IPS-20b (cell line): ENCODE results near the gene MYO5C.

Experiments used
- H3K27ac ChIP-seq: one replicate; pipeline ENCODE4 v1.5.1; 2013; ENCODE audit warnings: low read length
- H3K27me3 ChIP-seq: 2 replicates; pipeline ENCODE4 v1.6.1; 2013; ENCODE audit warnings: mild to moderate bottlenecking, low read length, inconsistent platforms; ENCODE audit not compliant: insufficient read depth
- H3K36me3 ChIP-seq: 2 replicates; pipeline ENCODE4 v1.6.1; 2013; ENCODE audit warnings: low read depth, mild to moderate bottlenecking, inconsistent platforms, low read length, moderate library complexity; ENCODE audit not compliant: insufficient read depth
- H3K4me1 ChIP-seq: 2 replicates; pipeline ENCODE4 v1.6.1; 2013; ENCODE audit warnings: mild to moderate bottlenecking, control low read depth, inconsistent platforms, low read length, moderate library complexity; ENCODE audit not compliant: insufficient read depth
- H3K4me3 ChIP-seq: 2 replicates; pipeline ENCODE4 v1.5.1; 2013; ENCODE audit warnings: mild to moderate bottlenecking, low read length, inconsistent platforms
- H3K9ac ChIP-seq: 2 replicates; pipeline ENCODE4 v1.6.1; 2013; ENCODE audit warnings: low read depth, mild to moderate bottlenecking, inconsistent platforms, low read length, moderate library complexity
- H3K9me3 ChIP-seq: 2 replicates; pipeline ENCODE4 v1.6.1; 2013; ENCODE audit warnings: mild to moderate bottlenecking, low read depth, low read length, inconsistent platforms; ENCODE audit not compliant: insufficient read depth

The MYO5C gene

GRCh38 chr15:52193321-52193720 is 102.3 kb downstream of the MYO5C start:
- H3K9ac ChIP-seq = no peak overlapping the region
- no peaks in the 10 kb centered on the region for H3K4me1 ChIP-seq
- no peak overlapping the region for H3K27ac ChIP-seq
- peaks cover 30% of the 10 kb centered on the region; the same call in 1 of the 2 replicates for H3K36me3 ChIP-seq
- no peak overlapping the region for H3K4me3 ChIP-seq
- no peaks in the 10 kb centered on the region for H3K9me3 ChIP-seq
- H3K27me3 ChIP-seq = no peaks in the 10 kb centered on the region

- Histone ChIP-seq H3K4me3 (no peak within 1 kb of the TSS), H3K9me3 (no peaks in the 10 kb centered on the region), H3K27ac (no peak within 1 kb of the TSS), H3K27me3 (no peaks in the 10 kb centered on the region), H3K4me1 (no peaks in the 10 kb centered on the region), H3K36me3 (peaks cover 19% of the 10 kb centered on the region; the same call in 1 of the 2 replicates), H3K9ac (no peak within 1 kb of the TSS)
These were observed 104.4 kb downstream of the MYO5C start, which contains the start of gene GNB5 for GRCh38 chr15:52191207-52191606. TSS of gene GNB5 (minus strand) at chr15:52191392. CDS start at chr15:52184676, 6,716 bp downstream.

- Histone ChIP-seq H3K27ac (no peak overlapping the region), H3K36me3 (no peaks in the 10 kb centered on the region), H3K4me3 (no peak overlapping the region), H3K27me3 (peaks cover 4% of the 10 kb centered on the region), H3K4me1 (no peaks in the 10 kb centered on the region), H3K9ac (no peak overlapping the region), H3K9me3 (no peaks in the 10 kb centered on the region)
These were observed 108.7 kb downstream of the MYO5C start for GRCh38 chr15:52186651-52187486.

GRCh38 chr15:52185151-52185561 is 110.4 kb downstream of the MYO5C start:
- H3K27me3 ChIP-seq = peaks cover 20% of the 10 kb centered on the region
- no peak overlapping the region for H3K9ac ChIP-seq
- no peaks in the 10 kb centered on the region for H3K36me3 ChIP-seq
- H3K9me3 ChIP-seq = no peaks in the 10 kb centered on the region
- no peak overlapping the region for H3K27ac ChIP-seq
- H3K4me3 ChIP-seq = no peak overlapping the region
- H3K4me1 ChIP-seq = no peaks in the 10 kb centered on the region; the same call in 1 of the 2 replicates

GRCh38 chr15:52184721-52185120 is 110.9 kb downstream of the MYO5C start:
- Histone ChIP-seq H3K27ac (no peak overlapping the region), H3K27me3 (peaks cover 23% of the 10 kb centered on the region), H3K36me3 (no peaks in the 10 kb centered on the region), H3K4me1 (no peaks in the 10 kb centered on the region; the same call in 1 of the 2 replicates), H3K9me3 (no peaks in the 10 kb centered on the region), H3K4me3 (no peak overlapping the region), H3K9ac (no peak overlapping the region)

GRCh38 chr15:52183562-52184173 is 111.9 kb downstream of the MYO5C start:
- Histone ChIP-seq H3K9me3 (no peaks in the 10 kb centered on the region), H3K27me3 (peaks cover 24% of the 10 kb centered on the region), H3K36me3 (no peaks in the 10 kb centered on the region), H3K4me1 (peaks cover under 1% of the 10 kb centered on the region; the same call in 1 of the 2 replicates), H3K9ac (no peak overlapping the region), H3K27ac (no peak overlapping the region), H3K4me3 (no peak overlapping the region)

- H3K27me3 ChIP-seq = peaks cover 29% of the 10 kb centered on the region
- no peak overlapping the region for H3K9ac ChIP-seq
- H3K9me3 ChIP-seq = no peaks in the 10 kb centered on the region
- H3K4me3 ChIP-seq = no peak overlapping the region
- H3K4me1 ChIP-seq = peaks cover 8% of the 10 kb centered on the region; the same call in 1 of the 2 replicates
- no peaks in the 10 kb centered on the region for H3K36me3 ChIP-seq
- H3K27ac ChIP-seq = no peak overlapping the region
These were observed 113.4 kb downstream of the MYO5C start for GRCh38 chr15:52181938-52182780.

- H3K36me3 ChIP-seq = no peaks in the 10 kb centered on the region
- no peaks in the 10 kb centered on the region for H3K9me3 ChIP-seq
- peaks cover 8% of the 10 kb centered on the region; the same call in 1 of the 2 replicates for H3K4me1 ChIP-seq
- peak overlapping the region; percentile 89 for H3K4me3 ChIP-seq
- H3K27ac ChIP-seq = no peak overlapping the region
- H3K9ac ChIP-seq = peak overlapping the region; percentile 81; the same call in 1 of the 2 replicates
- H3K27me3 ChIP-seq = peaks cover 29% of the 10 kb centered on the region
These were observed 114.7 kb downstream of the MYO5C start for GRCh38 chr15:52180851-52181450.

- no peaks in the 10 kb centered on the region for H3K36me3 ChIP-seq
- H3K4me3 ChIP-seq = peak overlapping the region; percentile 89
- H3K9ac ChIP-seq = peak overlapping the region; percentile 81; the same call in 1 of the 2 replicates
- H3K4me1 ChIP-seq = peaks cover 8% of the 10 kb centered on the region; the same call in 1 of the 2 replicates
- no peaks in the 10 kb centered on the region for H3K9me3 ChIP-seq
- no peak overlapping the region for H3K27ac ChIP-seq
- peaks cover 29% of the 10 kb centered on the region for H3K27me3 ChIP-seq
These were observed 115.3 kb downstream of the MYO5C start for GRCh38 chr15:52180196-52180835.

- H3K9me3 ChIP-seq = no peaks in the 10 kb centered on the region
- peaks cover 29% of the 10 kb centered on the region for H3K27me3 ChIP-seq
- peak overlapping the region; percentile 81; the same call in 1 of the 2 replicates for H3K9ac ChIP-seq
- H3K36me3 ChIP-seq = no peaks in the 10 kb centered on the region
- H3K4me1 ChIP-seq = peaks cover 8% of the 10 kb centered on the region; the same call in 1 of the 2 replicates
- H3K4me3 ChIP-seq = peak overlapping the region; percentile 89
- no peak overlapping the region for H3K27ac ChIP-seq
These were observed 116.1 kb downstream of the MYO5C start for GRCh38 chr15:52179278-52180195.
